Osteocyte (in vitro differentiated cells): ENCODE measurements around the gene UGT1A7. TPM values are rescaled to one million over a fixed set of nuclear protein-coding genes. Genes with fewer than 3 reads are reported as not detected.

Experiments used
- DNase-seq: peaks from one replicate; pipeline ENCODE4 v3.0.0; 2021; ENCODE audit warnings: mixed read lengths; ENCODE audit not compliant: unreplicated experiment; ENCODE audit errors: extremely low spot score
- H3K27ac Mint-ChIP-seq: one replicate; pipeline ENCODE4 v1.8.0; 2021; ENCODE audit warnings: mild to moderate bottlenecking, mixed read lengths; ENCODE audit not compliant: unreplicated experiment
- H3K27me3 Mint-ChIP-seq: one replicate; pipeline ENCODE4 v1.8.0; 2021; ENCODE audit warnings: mixed read lengths; ENCODE audit not compliant: unreplicated experiment
- H3K36me3 Mint-ChIP-seq: one replicate; pipeline ENCODE4 v1.8.0; 2021; ENCODE audit warnings: mixed read lengths; ENCODE audit not compliant: unreplicated experiment
- H3K4me1 Mint-ChIP-seq: one replicate; pipeline ENCODE4 v1.8.0; 2021; ENCODE audit warnings: mixed read lengths; ENCODE audit not compliant: unreplicated experiment
- H3K4me3 Mint-ChIP-seq: one replicate; pipeline ENCODE4 v1.8.0; 2021; ENCODE audit warnings: mild to moderate bottlenecking, moderate library complexity, mixed read lengths; ENCODE audit not compliant: unreplicated experiment
- H3K9me3 Mint-ChIP-seq: one replicate; pipeline ENCODE4 v1.8.0; 2021; ENCODE audit warnings: mixed read lengths; ENCODE audit not compliant: unreplicated experiment
- CTCF ChIP-seq: fragments of 200-600 bp; sonication (generic); IDR thresholded peaks from 2 replicates; pipeline ENCODE4 v1.5.0; 2021; ENCODE audit warnings: antibody characterized with exemption, mild to moderate bottlenecking, moderate library complexity
- total RNA-seq: library from RNA; stranded (reverse); gene quantifications from 2 replicates; pipeline ENCODE4 v1.2.1, GENCODE V29; 2021

UGT1A7 gene
- total RNA-seq, 1 donor from 2014 or later = not detected

- H3K27ac Mint-ChIP-seq = no peak overlapping the region
- H3K27me3 Mint-ChIP-seq = peaks cover 18% of the 10 kb centered on the region
- no peak for TF ChIP-seq CTCF
- no peaks in the 10 kb centered on the region for H3K4me1 Mint-ChIP-seq
- no peak overlapping the region for H3K4me3 Mint-ChIP-seq
- no peaks in the 10 kb centered on the region for H3K36me3 Mint-ChIP-seq
- no peaks in the 10 kb centered on the region for H3K9me3 Mint-ChIP-seq
- DNase-seq = no peak
These were observed 77.1 kb downstream of the UGT1A7 start for GRCh38 chr2:233758849-233759248.

- no peak within 1 kb of the TSS for H3K27ac Mint-ChIP-seq
- no peaks in the 10 kb centered on the region for H3K36me3 Mint-ChIP-seq
- H3K4me3 Mint-ChIP-seq = no peak within 1 kb of the TSS
- peaks cover 17% of the 10 kb centered on the region for H3K27me3 Mint-ChIP-seq
- DNase-seq = no peak
- peaks cover 5% of the 10 kb centered on the region for H3K4me1 Mint-ChIP-seq
- no peak for TF ChIP-seq CTCF
- H3K9me3 Mint-ChIP-seq = no peaks in the 10 kb centered on the region
These were observed 78.3 kb downstream of the UGT1A7 start, which contains the start of gene UGT1A1 for GRCh38 chr2:233760043-233760442. TSS of gene UGT1A1 (plus strand) at chr2:233760270. CDS start at chr2:233760288, 18 bp downstream.

GRCh38 chr2:233761040-233761769 is 79.5 kb downstream of the UGT1A7 start:
- H3K4me1 Mint-ChIP-seq = peaks cover 5% of the 10 kb centered on the region
- no peak overlapping the region for H3K4me3 Mint-ChIP-seq
- no peaks in the 10 kb centered on the region for H3K36me3 Mint-ChIP-seq
- H3K27ac Mint-ChIP-seq = no peak overlapping the region
- peaks cover 17% of the 10 kb centered on the region for H3K27me3 Mint-ChIP-seq
- DNase-seq = no peak
- TF ChIP-seq CTCF = no peak
- no peaks in the 10 kb centered on the region for H3K9me3 Mint-ChIP-seq

GRCh38 chr2:233764264-233764663 is 82.6 kb downstream of the UGT1A7 start:
- H3K27me3 Mint-ChIP-seq = peaks cover 32% of the 10 kb centered on the region
- H3K4me1 Mint-ChIP-seq = peaks cover 5% of the 10 kb centered on the region
- H3K9me3 Mint-ChIP-seq = no peaks in the 10 kb centered on the region
- no peak overlapping the region for H3K27ac Mint-ChIP-seq
- no peak for DNase-seq
- no peak for TF ChIP-seq CTCF
- no peaks in the 10 kb centered on the region for H3K36me3 Mint-ChIP-seq
- H3K4me3 Mint-ChIP-seq = no peak overlapping the region

- H3K9me3 Mint-ChIP-seq = no peaks in the 10 kb centered on the region
- DNase-seq = no peak
These were observed 83.1 kb downstream of the UGT1A7 start for GRCh38 chr2:233764761-233765160.

More at GRCh38 chr2:233764761-233765160, 83.1 kb downstream of the UGT1A7 start:
- Mint-ChIP-seq H3K4me1 (peaks cover 5% of the 10 kb centered on the region), H3K4me3 (no peak overlapping the region), H3K27ac (no peak overlapping the region), H3K27me3 (peaks cover 34% of the 10 kb centered on the region), H3K36me3 (no peaks in the 10 kb centered on the region)
- no peak for TF ChIP-seq CTCF
